ENCODE data around the gene TSPAN18.

Gene TSPAN18

GRCh38 chr11:44711787-44712608 lies 14.8 kb upstream of the TSPAN18 start:
- no peak for DNase-seq

- DNase-seq, result no peak
Measured at GRCh38 chr11:44713022-44713421, 13.7 kb upstream of the TSPAN18 start.

DNA sequence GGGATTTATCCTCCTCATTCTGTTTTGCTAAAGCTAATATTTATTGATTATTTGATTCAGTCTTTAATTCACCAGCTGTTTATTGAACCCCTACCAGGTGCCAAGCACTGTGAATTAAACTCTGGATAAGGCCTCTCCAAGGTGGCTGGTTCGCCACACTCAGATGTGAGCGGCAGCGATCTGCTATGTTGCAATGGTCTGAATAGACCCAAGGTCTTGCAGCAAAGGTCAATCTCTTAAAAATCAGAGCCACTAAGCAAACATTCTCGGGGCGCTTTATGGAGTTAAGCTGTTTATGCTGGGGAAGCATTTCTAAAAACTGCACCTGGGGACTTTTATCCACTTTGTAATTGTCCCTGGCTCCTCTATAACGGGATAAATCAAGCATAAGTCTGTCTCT lies 10.5 kb upstream of the TSPAN18 start:
- no peak for DNase-seq

DNA sequence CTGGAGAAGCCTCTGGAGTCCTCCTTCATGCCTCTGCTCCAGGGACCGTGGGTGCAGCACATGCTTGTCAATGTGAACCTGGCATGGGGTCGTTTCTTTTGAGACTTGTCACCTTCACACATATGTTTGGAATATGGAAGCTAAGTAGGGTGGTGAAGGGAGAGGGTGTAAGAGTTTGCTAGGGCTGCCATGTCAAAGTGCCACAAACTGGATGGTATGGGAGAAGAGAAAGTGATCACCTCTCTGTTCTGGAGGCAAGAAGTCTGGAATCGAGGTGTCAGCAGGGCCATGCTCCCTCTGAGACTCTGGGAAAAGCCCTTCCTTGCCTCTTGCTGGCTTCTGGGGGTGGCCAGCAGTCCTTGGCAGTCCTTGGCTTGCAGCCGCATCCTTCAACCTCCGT lies 8.7 kb upstream of the TSPAN18 start:
- no peak for DNase-seq

DNA sequence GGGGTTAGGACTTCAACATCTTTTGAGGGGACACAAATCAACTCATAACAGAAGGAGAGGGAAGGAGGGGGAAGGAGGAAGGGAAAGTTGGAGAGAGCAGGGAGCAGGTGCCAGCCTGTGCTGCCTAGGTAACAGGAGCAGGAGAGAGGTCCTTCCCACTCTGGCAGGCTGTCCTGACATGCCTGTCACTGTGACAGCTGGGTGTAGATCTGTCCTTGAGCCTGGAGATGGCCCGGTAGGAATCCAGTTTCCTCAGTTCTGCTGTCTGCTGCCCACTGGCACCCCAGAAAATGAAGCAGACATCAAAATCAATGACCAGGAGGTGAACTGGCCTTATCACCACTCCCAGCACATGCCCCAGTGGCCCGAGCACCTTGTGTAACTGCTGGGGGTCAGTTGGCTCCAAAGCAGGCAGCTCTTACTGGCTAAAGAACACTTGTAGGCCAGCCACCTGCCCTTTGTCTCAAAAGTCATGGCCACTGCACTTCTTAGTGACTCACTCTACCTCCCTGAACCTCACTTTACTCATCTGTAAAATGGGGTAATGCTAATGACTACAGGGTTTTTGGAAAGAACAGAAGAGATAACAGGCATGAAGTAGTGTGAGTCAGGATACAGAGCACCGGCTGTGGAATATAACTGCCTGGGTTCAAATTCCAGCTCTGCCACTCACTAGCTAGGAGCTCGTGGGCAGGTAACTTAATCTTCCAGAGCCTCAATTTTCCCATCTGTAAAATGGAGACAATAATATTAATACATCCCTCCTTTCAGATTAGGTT lies 8.0 kb upstream of the TSPAN18 start:
- no peak for DNase-seq

DNA sequence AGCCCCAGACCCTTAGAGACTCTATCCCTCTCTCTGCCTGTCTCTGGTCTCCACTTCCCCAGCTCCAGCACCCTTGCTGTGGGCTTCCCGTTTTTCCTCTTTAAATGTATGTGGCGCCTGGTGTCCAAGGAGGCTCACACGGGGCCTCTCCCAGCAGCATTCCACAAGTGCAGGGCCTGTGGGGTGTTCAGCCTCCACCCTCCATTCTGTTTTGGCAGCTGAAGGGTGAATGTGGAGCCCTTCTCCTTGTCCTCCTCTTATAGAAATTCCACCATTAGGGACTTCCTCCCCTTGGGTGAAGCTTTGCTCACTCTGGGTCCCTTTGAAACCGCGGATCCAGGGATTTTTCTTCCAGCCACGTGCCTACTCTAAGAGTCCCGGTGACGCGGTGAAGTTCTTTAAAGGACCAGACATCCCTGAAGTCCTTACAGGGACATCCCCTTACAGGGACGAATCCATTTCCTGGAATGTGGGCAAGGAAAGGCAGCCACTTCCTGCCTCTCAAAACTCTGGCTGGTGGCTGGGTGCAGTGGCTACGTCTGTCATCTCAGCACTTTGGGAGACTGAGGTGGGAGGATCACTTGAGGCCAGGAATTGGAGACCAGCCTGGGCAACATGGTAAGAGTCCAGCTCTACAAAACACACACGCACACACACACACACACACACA lies 1.6 kb upstream of the TSPAN18 start:
- DNase-seq, result no peak

- no peak for DNase-seq
Measured at GRCh38 chr11:44725757-44726282, 942 bp upstream of the TSPAN18 start.

DNA sequence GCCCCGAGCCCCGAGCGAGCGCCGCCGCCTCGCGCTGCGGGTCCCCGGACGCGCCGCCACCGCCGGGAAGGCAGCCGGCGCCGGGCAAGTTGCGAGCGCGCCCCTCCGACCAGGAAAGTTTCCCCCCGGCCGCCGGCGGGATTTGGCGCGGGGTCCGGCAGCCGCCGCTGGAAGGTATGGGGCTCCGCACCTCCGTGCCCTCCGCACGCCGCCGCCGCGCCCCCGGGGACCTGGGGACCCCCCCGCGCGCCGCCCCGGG lies 281 bp downstream of the TSPAN18 start:
- no peak for DNase-seq

- DNase-seq, result peak; percentile 80
Measured at GRCh38 chr11:44727373-44728287, 868 bp downstream of the TSPAN18 start.

DNA sequence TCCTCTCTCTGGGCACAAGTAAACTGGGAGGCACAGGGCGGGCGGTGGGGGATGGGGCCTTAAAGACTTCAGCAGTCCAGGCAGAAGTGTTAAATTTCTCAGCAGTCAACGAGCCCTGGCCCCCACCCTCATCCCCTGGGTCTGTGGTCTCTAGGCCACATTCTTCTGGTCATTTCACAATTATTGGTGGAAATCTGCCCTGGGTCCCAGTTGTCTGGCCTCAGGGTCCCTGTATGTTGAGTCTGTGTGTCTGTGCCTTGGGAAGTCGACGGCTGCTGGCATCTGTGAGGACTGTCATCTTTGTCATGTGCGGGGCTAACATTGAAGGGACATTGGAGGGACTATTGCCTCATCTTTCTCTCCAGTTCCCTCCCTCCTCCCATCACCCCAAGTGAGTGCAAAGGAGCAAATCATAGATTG lies 1.7 kb downstream of the TSPAN18 start:
- DNase-seq, result no peak

DNA sequence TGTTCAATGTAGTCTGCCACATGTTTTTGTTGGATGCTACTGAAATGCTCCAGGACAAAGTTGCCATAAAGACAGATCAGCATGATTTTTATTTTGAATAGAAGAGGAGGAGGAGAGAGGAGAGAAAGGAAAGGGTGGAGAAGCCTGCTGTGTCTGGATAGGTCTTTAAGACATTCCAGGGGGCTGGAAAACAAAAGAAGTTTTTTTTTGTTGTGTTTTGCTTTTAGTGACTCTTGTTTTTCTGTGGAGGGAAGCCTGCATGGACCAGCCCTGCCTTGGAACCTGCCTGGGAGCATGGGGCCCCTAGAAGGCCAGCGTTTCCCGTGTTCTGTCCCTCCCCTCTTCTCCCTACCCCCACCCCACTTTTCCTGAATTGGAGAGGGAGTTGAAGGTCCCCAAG lies 2.3 kb downstream of the TSPAN18 start:
- DNase-seq, result no peak

- DNase-seq, result no peak
Measured at GRCh38 chr11:44729713-44730112, 3.0 kb downstream of the TSPAN18 start.

- no peak for DNase-seq
Measured at GRCh38 chr11:44730775-44731174, 4.0 kb downstream of the TSPAN18 start.

GRCh38 chr11:44731685-44732430 lies 5.1 kb downstream of the TSPAN18 start:
- no peak for DNase-seq

DNA sequence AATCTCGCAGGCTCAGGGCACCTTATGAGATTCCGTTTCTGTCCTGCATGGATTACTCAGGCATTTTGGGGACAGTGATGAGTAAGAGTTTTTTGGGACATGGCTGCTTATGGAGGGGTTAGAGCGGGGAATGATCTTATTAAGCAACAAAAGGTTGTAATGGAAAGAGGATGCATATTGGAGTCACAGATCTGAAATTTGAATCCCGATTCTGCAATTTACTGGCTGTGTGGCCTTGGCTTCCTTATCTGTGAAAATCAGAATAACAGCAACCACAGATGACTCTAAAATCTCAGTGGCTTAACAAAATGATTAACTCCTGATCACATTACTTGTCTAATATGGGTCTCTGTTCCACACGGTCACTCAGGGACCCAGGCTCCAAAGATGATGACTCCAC lies 5.8 kb downstream of the TSPAN18 start:
- DNase-seq, result no peak

- DNase-seq, result no peak
Measured at GRCh38 chr11:44733877-44734276, 7.1 kb downstream of the TSPAN18 start.

DNA sequence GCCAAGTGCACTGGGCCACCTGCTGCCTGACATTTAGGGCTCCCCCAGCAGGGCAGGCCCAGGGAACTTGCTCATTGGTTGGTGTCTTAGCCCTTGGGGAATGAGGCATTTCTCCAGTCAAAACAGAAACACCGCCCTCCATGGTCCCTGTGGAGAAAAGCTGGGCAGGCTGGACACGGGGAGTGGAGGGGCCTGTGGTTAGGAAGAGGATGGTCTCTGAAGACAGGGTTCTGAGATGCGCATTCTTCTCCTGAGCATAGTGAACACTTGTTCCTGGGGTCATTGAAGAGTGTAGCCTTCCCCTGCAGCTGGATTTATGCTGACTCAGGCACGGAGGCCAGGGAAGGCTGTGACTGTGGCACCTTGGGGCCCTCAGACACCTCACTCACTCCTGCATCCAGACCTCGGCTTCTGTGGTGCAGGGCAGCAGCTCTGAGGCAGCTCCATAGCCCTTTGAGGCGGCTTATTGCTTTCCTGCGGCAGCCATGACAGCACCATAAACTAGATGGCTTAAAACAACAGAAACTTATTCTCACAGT lies 8.2 kb downstream of the TSPAN18 start:
- no peak for DNase-seq

- no peak for DNase-seq
Measured at GRCh38 chr11:44736791-44737190, 10.0 kb downstream of the TSPAN18 start.

DNA sequence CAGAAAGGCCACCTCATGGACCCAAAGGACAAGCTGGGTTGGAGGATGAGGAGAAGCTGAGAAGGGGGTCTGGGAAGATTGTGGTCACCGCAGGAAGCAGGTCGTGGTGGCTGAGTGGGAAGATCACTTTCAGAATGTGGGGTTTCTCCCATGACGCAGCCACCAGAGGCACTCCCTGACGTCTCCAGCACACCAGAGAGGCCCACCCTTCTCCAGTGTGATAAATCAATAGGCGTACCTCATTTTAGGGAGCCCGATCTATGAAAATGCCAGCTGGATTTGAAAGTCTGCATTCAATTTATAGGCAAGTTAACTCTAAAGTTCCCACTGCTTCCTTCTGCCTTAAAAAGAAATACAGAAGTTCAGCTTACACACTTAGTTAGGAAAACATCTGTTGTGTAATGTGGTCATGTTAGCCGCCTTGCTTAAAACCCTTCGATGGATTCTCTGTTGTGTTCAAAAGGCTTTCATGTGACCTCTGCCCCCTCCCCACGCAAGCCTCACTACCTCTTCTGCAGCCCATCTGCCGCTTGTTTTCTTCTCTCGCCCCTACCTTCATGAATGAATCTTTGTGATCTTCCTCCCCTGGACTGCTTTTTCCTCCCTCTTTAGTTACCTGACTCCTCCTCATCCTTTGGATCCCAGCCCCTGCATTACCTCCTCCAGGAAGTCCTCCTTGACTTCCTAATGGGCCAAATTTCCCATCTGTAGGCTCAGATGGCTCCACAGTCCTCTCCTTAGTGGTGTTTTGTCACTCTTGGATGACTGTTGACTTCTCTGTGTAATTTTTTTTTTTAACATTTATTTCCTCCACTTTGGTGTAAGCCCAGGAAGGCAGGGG lies 10.7 kb downstream of the TSPAN18 start:
- DNase-seq, result no peak

- DNase-seq, result no peak
Measured at GRCh38 chr11:44738791-44739190, 12.0 kb downstream of the TSPAN18 start.

- no peak for DNase-seq
Measured at GRCh38 chr11:44740967-44741366, 14.2 kb downstream of the TSPAN18 start.
